LNCaP clone FGC (cell line): ENCODE measurements around the gene ATP1A2.

ENCODE experiments used
- DNase-seq: peaks from one replicate; pipeline ENCODE4 v3.0.0-alpha.2; 2011; ENCODE audit warnings: low read depth
- H3K4me3 ChIP-seq: 2 replicates; pipeline ENCODE4 v1.5.1; 2011; ENCODE audit warnings: mild to moderate bottlenecking, low read depth, low read length, control low read depth
- CTCF ChIP-seq: IDR thresholded peaks from 2 replicates; pipeline ENCODE4 v1.5.1; 2012; ENCODE audit warnings: mild to moderate bottlenecking; ENCODE audit not compliant: control insufficient read depth, insufficient read depth; ENCODE audit errors: extremely low read depth

The ATP1A2 gene

GRCh38 chr1:160096274-160097116, 19.1 kb upstream of the ATP1A2 start:
- no peak for TF ChIP-seq CTCF
- H3K4me3 ChIP-seq: no peak overlapping the region
- no peak for DNase-seq

GRCh38 chr1:160097151-160097910, 18.2 kb upstream of the ATP1A2 start:
- DNase-seq: no peak
- peak overlapping the region; percentile 89 for H3K4me3 ChIP-seq
- no peak for TF ChIP-seq CTCF

GRCh38 chr1:160097911-160098851, 17.4 kb upstream of the ATP1A2 start, which contains the start of gene IGSF8:
Gene IGSF8, minus strand, starts transcription at chr1:160098619. Its CDS starts 147 bp downstream, at chr1:160098472.
- H3K4me3 ChIP-seq: peak within 1 kb of the TSS; percentile 89
- no peak for TF ChIP-seq CTCF
- DNase-seq: peak; percentile 56

GRCh38 chr1:160098852-160099561, 16.6 kb upstream of the ATP1A2 start:
- no peak for TF ChIP-seq CTCF
- DNase-seq: peak; percentile 72
- peak overlapping the region; percentile 36 for H3K4me3 ChIP-seq

GRCh38 chr1:160099716-160100375, 15.7 kb upstream of the ATP1A2 start:
- no peak for TF ChIP-seq CTCF
- H3K4me3 ChIP-seq: no peak overlapping the region

More at GRCh38 chr1:160099716-160100375, 15.7 kb upstream of the ATP1A2 start:
- DNase-seq: no peak
